T-helper 1 cell treated with Interleukin-12 subunit alpha and Interleukin-12 subunit beta and Interleukin-4 antibody, amounts not matched to agents 30 μg/mL and 1 μg/mL, for 36 hours (primary cell): Measurements from ENCODE around the gene CD3E.

Experiments used
- H3K27ac Mint-ChIP-seq: one replicate; pipeline ENCODE4 v1.8.0; 2021; ENCODE audit warnings: mild to moderate bottlenecking, mixed read lengths
- H3K27me3 Mint-ChIP-seq: one replicate; pipeline ENCODE4 v1.8.0; 2021; ENCODE audit warnings: low read depth, mixed read lengths
- H3K36me3 Mint-ChIP-seq: one replicate; pipeline ENCODE4 v1.8.0; 2021; ENCODE audit warnings: low read depth, mixed read lengths
- H3K4me1 Mint-ChIP-seq: one replicate; pipeline ENCODE4 v1.8.0; 2021; ENCODE audit warnings: low read depth, mixed read lengths
- H3K4me3 Mint-ChIP-seq: one replicate; pipeline ENCODE4 v1.8.0; 2021; ENCODE audit warnings: mild to moderate bottlenecking, moderate library complexity, mixed read lengths
- H3K9me3 Mint-ChIP-seq: one replicate; pipeline ENCODE4 v1.8.0; 2021; ENCODE audit warnings: mixed read lengths

CD3E gene

GRCh38 chr11:118281284-118281683, 23.2 kb upstream of the CD3E start:
- peak overlapping the region; percentile 51 for H3K27ac Mint-ChIP-seq
- H3K4me3 Mint-ChIP-seq, result peak overlapping the region; percentile 4

GRCh38 chr11:118282606-118283005, 21.9 kb upstream of the CD3E start:
- no peak overlapping the region for H3K27ac Mint-ChIP-seq
- H3K4me1 Mint-ChIP-seq, result peaks cover 31% of the 10 kb centered on the region
- no peaks in the 10 kb centered on the region for H3K36me3 Mint-ChIP-seq
- H3K27me3 Mint-ChIP-seq, result no peaks in the 10 kb centered on the region
- H3K4me3 Mint-ChIP-seq, result no peak overlapping the region
- no peaks in the 10 kb centered on the region for H3K9me3 Mint-ChIP-seq

More at GRCh38 chr11:118281284-118281683, 23.2 kb upstream of the CD3E start:
- Mint-ChIP-seq H3K36me3 (no peaks in the 10 kb centered on the region), H3K27me3 (no peaks in the 10 kb centered on the region), H3K4me1 (peaks cover 42% of the 10 kb centered on the region), H3K9me3 (no peaks in the 10 kb centered on the region)

DNA sequence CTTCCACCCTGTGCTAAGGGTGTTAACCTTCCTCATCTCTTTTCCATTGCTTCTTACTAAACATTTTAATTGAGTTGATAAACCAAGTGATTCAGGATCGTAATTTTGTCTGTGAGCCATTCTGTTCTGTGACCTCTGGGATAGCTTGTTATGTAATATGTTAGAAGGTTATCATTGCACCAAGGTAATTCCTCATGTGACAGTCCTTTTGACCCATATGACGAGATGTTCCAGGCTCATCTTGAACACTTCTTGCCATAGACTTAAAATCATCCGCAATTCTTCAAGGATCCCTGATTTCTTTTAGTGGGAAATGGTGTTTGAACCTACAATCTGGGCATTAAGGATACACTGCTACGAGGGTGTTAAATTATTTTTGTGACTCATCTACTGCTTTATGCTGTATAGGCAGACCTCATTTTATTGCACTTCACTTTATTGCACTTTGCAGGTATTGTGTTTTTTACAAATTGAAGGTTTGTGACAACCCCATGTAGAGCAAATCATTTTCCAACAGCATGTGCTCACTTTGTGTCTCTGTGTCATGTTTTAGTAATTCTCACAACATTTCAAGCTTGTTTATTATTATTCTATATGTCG, 21.4 kb upstream of the CD3E start:
- Mint-ChIP-seq H3K4me3 (no peak overlapping the region), H3K4me1 (peaks cover 31% of the 10 kb centered on the region), H3K36me3 (no peaks in the 10 kb centered on the region), H3K27me3 (no peaks in the 10 kb centered on the region), H3K27ac (peak overlapping the region; percentile 37), H3K9me3 (no peaks in the 10 kb centered on the region)

DNA sequence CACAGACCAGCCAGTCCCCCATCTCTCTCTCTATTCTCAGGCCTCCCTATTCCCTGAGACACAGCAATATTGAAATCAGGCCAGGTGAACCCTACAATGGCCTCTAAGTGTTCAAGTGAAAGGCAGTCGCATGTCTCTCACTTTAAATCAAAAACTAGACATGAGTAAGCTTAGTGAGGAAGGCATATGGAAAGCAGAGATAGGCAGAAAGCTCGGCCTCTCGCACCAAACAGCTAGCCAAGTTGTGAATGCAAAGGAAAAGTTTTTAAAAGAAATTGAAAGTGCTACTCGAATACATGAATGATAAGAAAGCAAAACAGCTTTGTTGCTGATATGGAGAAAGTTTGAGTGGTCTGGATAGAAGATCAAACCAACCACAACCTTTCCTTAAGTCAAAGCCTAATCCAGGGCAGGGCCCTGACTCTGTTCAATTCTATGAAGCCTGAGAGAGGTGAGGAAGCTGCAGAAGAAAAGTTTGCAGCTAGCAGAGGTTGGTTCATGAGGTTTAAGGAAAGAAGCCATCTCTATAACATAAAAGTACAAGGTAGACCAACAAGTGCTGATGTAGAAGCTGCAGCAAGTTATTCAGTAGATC, 20.7 kb upstream of the CD3E start:
- Mint-ChIP-seq H3K27ac (peak overlapping the region; percentile 1), H3K36me3 (no peaks in the 10 kb centered on the region), H3K4me3 (no peak overlapping the region), H3K9me3 (no peaks in the 10 kb centered on the region), H3K27me3 (no peaks in the 10 kb centered on the region), H3K4me1 (peaks cover 28% of the 10 kb centered on the region)

DNA sequence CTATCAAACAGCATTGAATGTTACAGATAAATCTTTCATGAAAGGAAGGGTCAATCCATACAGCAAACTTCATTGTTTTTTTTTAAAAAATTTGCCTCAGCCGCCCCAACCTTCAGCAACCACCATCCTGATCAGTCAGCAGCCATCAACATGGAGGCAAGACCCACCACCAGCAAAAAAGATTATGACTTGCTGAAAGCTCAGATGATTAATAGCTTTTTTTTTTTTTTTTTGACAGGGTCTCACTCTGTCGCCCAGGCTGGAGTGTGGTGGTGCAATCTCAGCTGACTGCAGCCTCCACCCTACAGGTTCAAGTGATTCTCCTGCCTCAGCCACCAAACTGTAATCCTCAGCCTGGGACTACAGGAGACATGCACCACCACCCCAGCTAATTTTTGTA, 18.0 kb upstream of the CD3E start:
- H3K4me1 Mint-ChIP-seq, result peaks cover 21% of the 10 kb centered on the region
- no peaks in the 10 kb centered on the region for H3K9me3 Mint-ChIP-seq
- no peak overlapping the region for H3K27ac Mint-ChIP-seq
- no peak overlapping the region for H3K4me3 Mint-ChIP-seq
- H3K27me3 Mint-ChIP-seq, result no peaks in the 10 kb centered on the region
- peaks cover 2% of the 10 kb centered on the region for H3K36me3 Mint-ChIP-seq

DNA sequence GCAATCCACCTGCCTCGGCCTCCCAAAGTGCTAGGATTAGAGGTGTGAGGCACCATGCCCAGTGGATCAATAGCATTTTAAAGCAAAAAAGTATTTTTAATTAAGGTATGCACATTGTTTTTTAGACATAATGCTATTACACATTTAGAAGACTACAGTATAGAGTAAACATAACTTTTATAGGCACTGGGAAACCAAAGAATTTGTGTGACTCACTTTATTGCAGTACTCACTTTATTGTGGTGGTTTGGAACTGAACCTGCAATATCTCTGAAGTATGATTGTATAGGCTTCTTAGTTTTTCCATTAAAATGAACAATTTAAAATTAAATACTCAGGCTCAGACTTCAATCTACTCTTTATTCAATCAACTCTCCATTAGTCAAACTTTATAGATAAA, 17.5 kb upstream of the CD3E start:
- H3K4me3 Mint-ChIP-seq, result no peak overlapping the region
- no peaks in the 10 kb centered on the region for H3K9me3 Mint-ChIP-seq
- H3K27ac Mint-ChIP-seq, result peak overlapping the region; percentile 56
- H3K36me3 Mint-ChIP-seq, result peaks cover 2% of the 10 kb centered on the region
- no peaks in the 10 kb centered on the region for H3K27me3 Mint-ChIP-seq
- peaks cover 19% of the 10 kb centered on the region for H3K4me1 Mint-ChIP-seq

- Mint-ChIP-seq H3K36me3 (peaks cover 2% of the 10 kb centered on the region), H3K27ac (no peak overlapping the region), H3K4me3 (no peak overlapping the region), H3K9me3 (no peaks in the 10 kb centered on the region), H3K4me1 (peaks cover 6% of the 10 kb centered on the region), H3K27me3 (no peaks in the 10 kb centered on the region)
Observed at GRCh38 chr11:118289401-118289800, 15.1 kb upstream of the CD3E start.

DNA sequence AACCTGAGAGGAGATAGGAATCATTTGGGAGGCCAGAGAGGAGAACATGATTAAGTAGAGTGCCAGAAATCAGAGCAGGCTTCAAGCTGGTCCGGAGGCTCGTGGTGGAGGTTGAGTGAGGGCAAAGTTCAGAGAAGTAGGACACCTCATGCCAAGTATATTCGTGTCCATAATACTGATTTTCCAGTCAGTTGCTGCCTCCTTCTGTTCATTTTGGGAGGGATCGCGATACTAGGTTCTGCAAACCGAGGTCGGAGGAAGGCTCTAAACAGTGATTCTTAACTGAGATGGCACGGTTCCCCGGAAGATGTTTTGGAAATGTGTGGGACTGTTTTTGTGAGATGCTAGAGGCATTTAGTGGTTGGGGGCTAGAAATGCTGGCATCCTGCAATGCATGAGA, 13.6 kb upstream of the CD3E start:
- Mint-ChIP-seq H3K9me3 (no peaks in the 10 kb centered on the region), H3K27ac (peak overlapping the region; percentile 1), H3K36me3 (peaks cover 2% of the 10 kb centered on the region), H3K4me3 (no peak overlapping the region), H3K27me3 (no peaks in the 10 kb centered on the region), H3K4me1 (peaks cover 9% of the 10 kb centered on the region)

DNA sequence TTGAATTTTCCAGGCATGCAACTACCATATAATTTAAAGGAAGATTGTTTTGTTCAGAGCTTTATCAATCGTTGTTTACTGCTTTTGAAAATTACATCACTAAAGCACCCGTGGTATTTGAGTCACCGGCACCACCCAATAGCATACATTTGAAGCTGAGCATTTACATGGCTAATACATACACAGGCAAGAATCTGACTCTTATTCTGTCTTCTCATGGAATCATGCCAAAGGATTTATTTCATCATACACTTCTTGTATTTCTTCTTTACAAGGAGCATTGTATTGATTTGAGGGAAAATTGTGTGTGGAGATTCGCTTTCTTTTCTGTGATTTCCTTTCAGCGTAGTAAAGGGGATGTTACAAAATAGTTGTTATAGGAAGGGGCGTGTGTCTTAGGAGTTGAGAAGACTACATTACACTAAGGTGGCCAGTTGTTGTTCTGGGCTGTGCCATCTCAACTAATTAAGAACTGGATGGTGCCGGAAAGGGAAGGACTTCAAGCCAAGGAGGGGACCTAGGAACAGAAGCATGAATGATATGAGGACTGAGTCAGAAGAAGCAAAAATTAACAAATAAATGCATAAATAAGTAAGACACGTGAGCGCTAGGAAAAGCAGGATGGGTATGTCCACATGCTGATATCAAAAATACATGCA, 12.9 kb upstream of the CD3E start:
- Mint-ChIP-seq H3K9me3 (no peaks in the 10 kb centered on the region), H3K27ac (no peak overlapping the region), H3K36me3 (peaks cover 2% of the 10 kb centered on the region), H3K4me1 (peaks cover 14% of the 10 kb centered on the region), H3K4me3 (no peak overlapping the region), H3K27me3 (no peaks in the 10 kb centered on the region)

DNA sequence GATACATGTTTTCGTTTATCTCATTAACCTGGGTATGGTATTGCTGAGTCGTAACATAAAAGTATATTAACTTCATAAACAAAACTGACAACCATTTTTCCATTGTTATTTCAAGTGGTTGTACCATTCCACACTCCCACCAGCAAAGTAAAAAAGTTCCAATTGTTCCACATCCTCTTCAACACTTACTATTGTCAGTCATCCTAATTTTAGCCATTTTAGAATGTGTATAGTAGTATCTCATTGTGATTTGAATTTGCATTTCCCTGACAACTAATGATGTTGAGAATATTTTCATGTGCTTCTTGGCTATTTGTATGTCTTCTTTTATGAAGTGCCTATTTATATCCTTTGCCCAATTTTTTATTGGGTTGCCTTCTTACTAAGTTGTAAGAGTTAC, 10.5 kb upstream of the CD3E start:
- H3K9me3 Mint-ChIP-seq, result no peaks in the 10 kb centered on the region
- H3K27ac Mint-ChIP-seq, result no peak overlapping the region
- peaks cover 2% of the 10 kb centered on the region for H3K36me3 Mint-ChIP-seq
- peaks cover 17% of the 10 kb centered on the region for H3K4me1 Mint-ChIP-seq
- no peaks in the 10 kb centered on the region for H3K27me3 Mint-ChIP-seq
- H3K4me3 Mint-ChIP-seq, result no peak overlapping the region

GRCh38 chr11:118295199-118295598, 9.3 kb upstream of the CD3E start:
- Mint-ChIP-seq H3K27me3 (no peaks in the 10 kb centered on the region), H3K27ac (no peak overlapping the region), H3K36me3 (no peaks in the 10 kb centered on the region), H3K9me3 (no peaks in the 10 kb centered on the region), H3K4me1 (peaks cover 17% of the 10 kb centered on the region), H3K4me3 (no peak overlapping the region)

DNA sequence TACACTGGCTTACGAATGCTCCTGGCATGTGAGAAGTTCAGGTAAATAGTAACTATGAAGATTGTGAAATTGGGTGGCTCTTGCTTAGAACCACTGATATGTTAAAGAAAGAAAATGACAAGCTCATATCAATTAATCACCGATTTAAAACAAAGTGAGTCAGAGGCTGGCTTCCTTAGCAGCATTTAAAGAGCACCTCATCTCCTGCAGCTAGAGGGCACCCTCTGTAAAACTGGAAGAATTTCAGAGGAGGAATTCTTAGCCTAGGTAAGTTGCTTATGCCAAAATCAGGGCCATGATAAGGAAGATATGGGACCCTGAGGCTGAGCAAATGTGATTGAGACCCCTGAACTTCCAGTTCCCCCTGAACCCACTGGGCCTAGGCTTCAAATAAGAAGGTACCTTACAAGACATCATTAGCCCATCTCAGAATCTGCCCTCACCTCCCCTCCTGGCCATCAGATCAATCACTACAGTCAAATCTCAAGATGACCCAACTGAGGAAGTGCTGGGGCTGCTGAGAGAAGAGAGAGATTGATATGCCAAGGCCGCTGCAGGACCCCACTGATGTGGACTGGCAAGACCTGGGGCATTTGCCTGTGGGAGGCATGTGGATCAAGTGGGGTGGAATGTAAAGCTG, 8.6 kb upstream of the CD3E start:
- H3K27ac Mint-ChIP-seq, result no peak overlapping the region
- no peaks in the 10 kb centered on the region for H3K27me3 Mint-ChIP-seq
- H3K4me3 Mint-ChIP-seq, result no peak overlapping the region
- H3K36me3 Mint-ChIP-seq, result no peaks in the 10 kb centered on the region
- H3K9me3 Mint-ChIP-seq, result no peaks in the 10 kb centered on the region
- H3K4me1 Mint-ChIP-seq, result peaks cover 15% of the 10 kb centered on the region

GRCh38 chr11:118301600-118302195, 2.8 kb upstream of the CD3E start:
- no peak overlapping the region for H3K4me3 Mint-ChIP-seq
- no peak overlapping the region for H3K27ac Mint-ChIP-seq
- H3K36me3 Mint-ChIP-seq, result peaks cover 17% of the 10 kb centered on the region
- no peaks in the 10 kb centered on the region for H3K27me3 Mint-ChIP-seq
- no peaks in the 10 kb centered on the region for H3K9me3 Mint-ChIP-seq
- peaks cover 29% of the 10 kb centered on the region for H3K4me1 Mint-ChIP-seq

DNA sequence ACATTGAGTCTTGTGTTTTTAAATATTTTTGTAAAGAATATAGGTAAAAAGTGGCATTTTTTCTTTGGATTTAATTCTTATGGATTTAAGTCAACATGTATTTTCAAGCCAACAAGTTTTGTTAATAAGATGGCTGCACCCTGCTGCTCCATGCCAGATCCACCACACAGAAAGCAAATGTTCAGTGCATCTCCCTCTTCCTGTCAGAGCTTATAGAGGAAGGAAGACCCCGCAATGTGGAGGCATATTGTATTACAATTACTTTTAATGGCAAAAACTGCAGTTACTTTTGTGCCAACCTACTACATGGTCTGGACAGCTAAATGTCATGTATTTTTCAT, 333 bp upstream of the CD3E start:
- peaks cover 41% of the 10 kb centered on the region for H3K36me3 Mint-ChIP-seq
- H3K27me3 Mint-ChIP-seq, result no peaks in the 10 kb centered on the region
- peak overlapping the region; percentile 99 for H3K27ac Mint-ChIP-seq
- no peaks in the 10 kb centered on the region for H3K9me3 Mint-ChIP-seq
- H3K4me3 Mint-ChIP-seq, result peak overlapping the region; percentile 100
- peaks cover 47% of the 10 kb centered on the region for H3K4me1 Mint-ChIP-seq

DNA sequence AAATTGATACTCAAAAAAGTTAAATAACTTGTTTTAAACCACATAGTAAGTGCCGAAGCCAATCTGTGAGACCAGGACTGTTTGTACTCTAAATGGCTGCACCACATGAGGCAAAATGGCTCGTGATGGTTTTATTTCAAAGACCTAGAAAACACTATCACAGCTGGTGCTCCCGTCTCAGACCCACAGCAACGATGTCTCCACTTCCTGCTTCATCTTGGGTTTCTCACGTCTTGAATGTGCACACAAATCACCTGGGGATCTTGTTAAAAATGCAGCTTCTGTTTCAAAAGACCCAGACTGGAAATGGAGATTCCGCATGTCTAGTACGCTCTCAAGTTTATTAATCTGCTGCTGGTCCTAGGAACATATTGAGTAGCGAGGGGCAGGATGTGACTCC, 1.2 kb downstream of the CD3E start:
- peaks cover 52% of the 10 kb centered on the region for H3K4me1 Mint-ChIP-seq
- H3K36me3 Mint-ChIP-seq, result peaks cover 50% of the 10 kb centered on the region
- H3K9me3 Mint-ChIP-seq, result peaks cover 4% of the 10 kb centered on the region
- H3K4me3 Mint-ChIP-seq, result peak overlapping the region; percentile 100
- H3K27ac Mint-ChIP-seq, result peak overlapping the region; percentile 99
- no peaks in the 10 kb centered on the region for H3K27me3 Mint-ChIP-seq
